Measurements from ENCODE around the gene TSPAN15.
"Not testable (repeated sequence)": the region's sequence is repeated elsewhere in the genome, so short reads cannot be mapped to it uniquely, and the experiment has no call there.

The TSPAN15 gene

GRCh38 chr10:69467928-69468750 lies 16.9 kb downstream of the TSPAN15 start:
- DNase-seq, result no peak

- DNase-seq, result no peak
These were observed 17.5 kb downstream of the TSPAN15 start for GRCh38 chr10:69468751-69469089.

- DNase-seq, result no peak
These were observed 18.7 kb downstream of the TSPAN15 start for GRCh38 chr10:69469976-69470375.

- DNase-seq, result no peak
These were observed 19.5 kb downstream of the TSPAN15 start for GRCh38 chr10:69470463-69471384.

- DNase-seq, result no peak
These were observed 20.9 kb downstream of the TSPAN15 start for GRCh38 chr10:69472142-69472541.

- DNase-seq, result no peak
These were observed 21.3 kb downstream of the TSPAN15 start for GRCh38 chr10:69472544-69472943.

GRCh38 chr10:69473304-69473990 lies 22.2 kb downstream of the TSPAN15 start:
- DNase-seq, result no peak

- no peak for DNase-seq
These were observed 23.6 kb downstream of the TSPAN15 start for GRCh38 chr10:69474742-69475432.

GRCh38 chr10:69475433-69475830 lies 24.2 kb downstream of the TSPAN15 start:
- no peak for DNase-seq

- DNase-seq, result no peak
These were observed 26.8 kb downstream of the TSPAN15 start for GRCh38 chr10:69477968-69478597.

- DNase-seq, result no peak
These were observed 28.2 kb downstream of the TSPAN15 start for GRCh38 chr10:69479240-69480067.

- DNase-seq, result no peak
These were observed 28.8 kb downstream of the TSPAN15 start for GRCh38 chr10:69480068-69480412.

- no peak for DNase-seq
These were observed 30.0 kb downstream of the TSPAN15 start for GRCh38 chr10:69481305-69481704.

- DNase-seq, result no peak
These were observed 30.7 kb downstream of the TSPAN15 start for GRCh38 chr10:69481811-69482524.

- DNase-seq, result no peak
These were observed 32.7 kb downstream of the TSPAN15 start for GRCh38 chr10:69483963-69484362.

GRCh38 chr10:69484736-69485135 lies 33.5 kb downstream of the TSPAN15 start:
- no peak for DNase-seq

- no peak for DNase-seq
These were observed 35.9 kb downstream of the TSPAN15 start for GRCh38 chr10:69486922-69487730.

GRCh38 chr10:69488149-69488844 lies 37.0 kb downstream of the TSPAN15 start:
- not testable (repeated sequence) for DNase-seq

- not testable (repeated sequence) for DNase-seq
These were observed 37.6 kb downstream of the TSPAN15 start for GRCh38 chr10:69488856-69489255.
